HG03139 (cell line): Measurements from ENCODE around the gene CACNA1I.

ENCODE experiments used
- ATAC-seq: cut with Tn5 transposase; IDR thresholded peaks from one replicate; pipeline ENCODE4 v1.9.1; 2021; ENCODE audit not compliant: unreplicated experiment

CACNA1I gene

DNA sequence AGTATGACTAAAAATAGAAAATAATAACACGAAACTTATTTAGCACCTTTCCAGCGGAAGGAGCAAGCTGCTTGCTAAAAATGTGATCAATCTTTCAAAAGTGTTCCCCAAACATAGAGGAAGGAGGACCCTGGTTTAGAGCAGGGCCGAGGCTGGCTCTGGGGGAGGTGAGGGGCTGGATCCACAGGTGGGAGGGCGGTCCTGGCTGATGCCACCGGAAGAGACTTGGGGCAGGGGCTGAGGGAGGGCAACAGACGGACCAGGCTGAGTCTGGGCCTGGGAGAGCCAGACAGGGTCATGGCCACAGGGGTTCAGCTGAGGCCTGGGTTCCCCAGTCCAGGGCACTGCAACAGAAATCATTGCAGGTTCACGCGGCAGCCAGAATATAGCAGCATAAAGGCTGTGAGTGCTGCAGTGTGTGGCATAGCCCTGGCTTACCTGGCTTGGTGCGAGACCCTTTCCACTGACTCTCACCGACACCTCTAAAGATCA lies 143.3 kb downstream of the CACNA1I start:
- no peak for ATAC-seq

DNA sequence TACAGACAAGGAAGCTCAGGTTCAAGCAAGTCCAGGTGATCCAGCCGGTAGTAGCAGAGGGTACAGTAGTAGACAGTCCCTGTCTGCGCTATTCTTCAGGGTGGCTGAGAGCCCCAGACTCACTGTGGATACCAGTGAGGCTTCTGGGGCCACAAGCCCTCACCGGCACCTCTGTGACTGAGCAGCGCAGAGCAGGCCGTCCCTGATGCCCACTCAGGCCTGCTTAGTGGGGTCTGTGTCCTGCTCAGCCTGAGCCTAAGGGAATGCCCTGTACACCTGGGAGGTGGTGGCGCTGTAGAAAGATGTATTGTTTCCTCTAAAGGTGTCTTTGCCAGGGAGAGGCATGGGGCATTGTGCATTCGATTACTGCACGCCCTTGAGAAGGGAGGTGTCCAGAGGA lies 143.8 kb downstream of the CACNA1I start:
- ATAC-seq, result no peak

DNA sequence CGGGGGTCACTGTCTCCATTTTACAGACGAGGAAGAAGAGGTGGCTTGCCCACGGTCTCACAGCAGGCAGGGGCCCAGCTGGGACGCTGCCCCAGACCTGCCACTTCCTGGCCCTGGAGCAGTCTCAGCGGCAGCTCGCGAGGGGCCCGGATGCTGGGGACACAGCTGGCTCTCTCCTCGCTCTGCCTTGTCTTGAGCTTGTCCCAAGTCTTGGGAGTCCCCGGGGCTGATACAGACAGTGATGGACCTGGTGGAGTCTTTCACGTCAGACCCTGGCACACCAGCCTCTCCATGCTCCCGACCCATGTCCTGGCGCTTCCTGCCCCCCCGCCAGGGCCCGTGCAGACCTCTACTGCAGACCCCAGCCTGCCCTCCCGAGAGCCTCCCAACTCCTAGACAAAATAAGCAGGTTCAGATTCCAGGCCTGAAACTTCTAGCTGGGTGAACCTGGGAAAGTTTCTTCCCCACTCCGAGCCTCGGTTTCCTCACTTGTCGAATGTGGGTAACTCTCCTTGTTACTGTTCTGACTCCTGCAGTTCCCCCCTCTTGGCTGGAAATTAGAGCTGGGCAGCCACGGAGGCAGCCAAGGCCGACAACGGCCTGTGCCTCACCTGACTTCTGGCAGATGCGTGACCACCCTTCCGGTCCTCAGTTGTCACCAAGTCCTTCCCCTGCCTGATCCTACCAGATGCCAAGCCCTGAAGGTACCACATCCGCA lies 145.4 kb downstream of the CACNA1I start:
- ATAC-seq, result no peak

DNA sequence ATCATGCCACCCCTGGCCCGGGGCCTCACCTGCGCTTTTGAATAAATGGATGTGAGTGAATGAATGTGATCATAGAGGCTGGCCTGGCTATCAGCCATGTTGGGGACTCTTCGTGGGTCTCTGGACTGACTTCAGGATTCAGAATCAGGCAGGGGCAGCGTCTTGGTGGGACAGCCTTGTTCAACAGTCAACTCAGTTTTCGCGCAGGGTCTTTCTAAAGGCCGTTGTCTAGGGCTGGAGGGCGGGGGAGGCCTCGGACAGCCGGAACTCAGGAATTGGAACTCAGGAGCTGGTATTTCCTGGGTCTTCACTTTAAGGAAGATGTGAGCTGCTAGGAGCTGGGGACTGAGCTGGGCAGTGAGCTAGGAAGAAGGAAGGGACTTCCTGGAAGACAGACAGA lies 146.0 kb downstream of the CACNA1I start:
- no peak for ATAC-seq

DNA sequence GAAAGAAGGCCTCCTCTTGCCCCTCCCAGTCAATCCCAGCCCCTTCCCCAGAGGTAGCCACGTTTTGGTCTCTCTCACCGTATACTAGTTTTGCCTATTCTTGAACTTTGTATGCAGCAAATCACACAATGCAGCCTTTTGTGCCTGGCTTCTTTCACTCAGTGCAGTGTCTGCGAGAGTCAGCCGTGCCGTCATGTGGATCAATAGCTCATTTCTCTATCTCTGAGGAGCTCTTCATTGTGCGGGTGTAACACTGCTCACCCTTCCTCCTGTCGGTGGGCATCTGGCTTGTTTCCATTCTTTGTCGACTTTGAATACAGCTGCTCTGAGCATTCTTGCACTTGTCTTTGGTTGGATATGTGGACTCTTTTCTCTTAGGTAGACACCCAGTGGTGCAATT lies 146.5 kb downstream of the CACNA1I start:
- ATAC-seq, result no peak

DNA sequence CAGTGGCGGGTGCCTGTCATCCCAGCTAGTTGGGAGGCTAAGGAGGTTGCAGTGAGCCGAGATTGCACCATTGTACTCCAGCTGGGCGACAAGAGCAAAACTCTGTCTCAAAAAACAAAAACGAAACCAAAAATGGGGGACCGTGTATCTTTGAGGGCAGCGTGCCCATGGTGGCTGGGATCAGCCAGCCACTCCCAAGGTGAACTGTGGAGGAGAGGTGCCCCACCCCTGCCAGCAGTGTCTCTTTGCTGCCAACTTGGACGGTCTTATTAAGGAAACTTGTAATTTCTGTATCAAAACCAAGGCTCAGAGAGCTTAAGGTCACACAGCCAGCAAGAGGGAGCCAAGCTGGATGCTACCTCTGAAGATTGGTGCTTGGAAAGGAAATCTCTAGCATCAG lies 147.7 kb downstream of the CACNA1I start:
- ATAC-seq, result no peak

DNA sequence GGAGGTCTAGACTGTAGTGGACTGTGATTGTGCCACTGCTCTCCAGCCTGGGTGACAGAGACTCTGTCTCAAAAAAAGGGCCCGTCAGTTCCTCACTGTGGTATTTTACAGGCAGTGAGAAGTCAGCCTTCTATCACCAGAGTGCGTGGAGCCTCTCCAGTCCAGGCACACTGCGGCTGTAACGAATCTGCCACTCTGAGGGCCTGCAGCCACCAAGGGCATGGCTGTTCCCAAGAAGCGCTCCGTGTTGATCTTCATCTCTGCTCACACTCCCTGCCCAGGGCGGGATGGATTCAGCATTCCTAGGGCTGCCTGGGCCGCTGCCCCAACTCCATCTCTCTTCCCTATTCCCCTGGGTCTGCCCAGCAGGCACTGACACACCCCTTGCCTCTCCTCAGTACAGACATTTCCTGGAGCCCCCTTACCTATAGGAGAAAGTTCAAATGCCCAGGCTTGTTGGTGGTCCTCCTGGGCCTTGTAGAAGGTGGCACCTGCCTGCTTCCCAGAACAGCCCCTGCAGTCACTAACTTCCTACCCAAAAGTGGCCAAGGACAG lies 148.4 kb downstream of the CACNA1I start:
- no peak for ATAC-seq

DNA sequence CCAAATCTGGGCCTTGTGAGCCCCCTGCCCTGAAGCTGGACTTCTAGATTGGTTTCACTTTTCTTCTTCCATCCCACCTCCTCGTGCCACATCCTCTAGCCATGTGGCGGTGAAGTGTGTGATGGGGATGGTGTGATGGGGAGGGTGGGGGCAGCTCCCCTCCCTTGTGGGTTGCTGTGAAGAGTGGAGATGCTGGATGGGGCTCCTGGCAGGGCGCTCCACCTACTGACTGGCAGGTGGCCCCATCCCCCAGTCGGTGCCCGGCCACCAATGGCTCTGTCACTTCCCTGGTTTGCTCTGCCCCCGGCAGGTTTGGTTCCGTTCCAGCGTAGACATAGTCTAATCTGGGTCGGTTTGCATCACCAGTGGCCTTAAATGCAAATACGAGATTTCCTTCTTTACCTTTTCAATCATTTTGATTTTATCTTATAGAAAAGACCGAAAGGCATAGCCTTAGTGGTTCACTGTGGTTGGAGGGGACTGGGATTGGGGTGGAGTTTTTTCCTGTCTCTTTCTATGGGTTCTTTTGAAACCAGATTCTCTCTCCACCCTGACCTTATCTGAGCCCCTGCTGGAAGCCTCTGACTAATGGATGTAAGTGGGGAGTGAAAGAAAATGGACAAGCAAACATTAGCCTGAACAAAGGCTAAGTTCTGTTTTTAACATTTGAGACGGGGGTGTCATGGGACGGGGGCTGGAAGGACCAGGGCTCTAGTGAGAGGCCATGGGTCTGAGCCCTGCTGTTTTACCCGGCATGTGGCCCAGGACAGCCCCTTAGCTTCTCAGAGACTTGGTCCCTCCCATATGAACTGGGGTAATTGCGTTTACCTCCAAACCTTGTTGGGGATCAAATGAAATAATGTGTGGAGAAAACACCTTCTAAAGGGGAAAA lies 149.3 kb downstream of the CACNA1I start:
- no peak for ATAC-seq

DNA sequence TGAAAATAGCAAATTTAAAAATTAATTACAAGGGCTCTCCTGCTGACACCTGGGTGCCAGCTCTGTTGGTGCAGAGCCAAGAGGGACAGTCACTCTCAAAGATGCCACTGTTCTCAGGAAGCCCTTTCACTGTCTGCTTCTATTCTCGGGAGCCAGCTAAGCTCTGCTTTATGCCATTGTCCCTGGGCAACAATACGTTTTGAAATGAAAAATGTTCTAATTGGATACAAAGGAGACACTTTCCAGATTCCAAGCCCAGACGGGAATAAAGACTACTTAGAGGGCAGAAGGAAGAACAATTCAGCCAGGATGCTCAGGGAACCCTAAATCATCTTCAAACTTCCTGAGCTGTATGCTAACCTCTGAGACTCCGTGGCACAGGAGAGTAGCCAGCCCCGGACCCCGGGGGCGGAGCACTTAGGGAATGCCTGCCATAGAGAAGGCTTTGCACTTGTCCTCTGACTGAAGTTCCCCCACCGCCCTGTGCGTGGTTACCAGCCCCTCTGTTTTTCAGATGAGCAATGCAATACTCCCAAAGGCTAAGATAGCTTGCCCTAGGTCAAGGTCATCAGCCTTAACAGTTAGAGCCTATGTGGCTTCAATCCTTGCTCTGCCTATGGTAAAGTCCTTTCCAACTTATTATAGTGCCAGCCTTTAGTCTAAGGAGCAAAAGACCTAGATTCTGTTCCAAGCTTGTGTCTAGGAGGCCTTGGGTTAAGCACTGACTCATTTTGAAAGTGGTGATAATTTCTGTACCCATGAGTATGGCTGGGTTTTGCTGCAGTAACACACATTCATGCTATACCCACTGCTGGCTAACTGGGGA lies 150.9 kb downstream of the CACNA1I start:
- ATAC-seq, result no peak

DNA sequence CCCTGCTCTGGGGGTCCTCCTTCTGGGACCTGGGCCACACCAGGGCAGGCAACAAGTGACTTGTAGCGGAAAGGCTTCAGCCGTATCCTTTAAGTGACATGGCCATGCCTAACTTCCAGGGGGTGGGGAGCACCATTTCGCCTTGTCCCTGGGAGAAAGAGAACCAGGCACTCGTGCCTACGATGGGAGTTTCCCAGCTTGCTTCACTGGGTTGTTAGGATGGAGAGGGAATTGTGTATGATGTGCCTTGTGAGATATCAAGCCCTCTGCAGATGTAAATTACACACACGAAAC lies 151.4 kb downstream of the CACNA1I start:
- ATAC-seq, result no peak

DNA sequence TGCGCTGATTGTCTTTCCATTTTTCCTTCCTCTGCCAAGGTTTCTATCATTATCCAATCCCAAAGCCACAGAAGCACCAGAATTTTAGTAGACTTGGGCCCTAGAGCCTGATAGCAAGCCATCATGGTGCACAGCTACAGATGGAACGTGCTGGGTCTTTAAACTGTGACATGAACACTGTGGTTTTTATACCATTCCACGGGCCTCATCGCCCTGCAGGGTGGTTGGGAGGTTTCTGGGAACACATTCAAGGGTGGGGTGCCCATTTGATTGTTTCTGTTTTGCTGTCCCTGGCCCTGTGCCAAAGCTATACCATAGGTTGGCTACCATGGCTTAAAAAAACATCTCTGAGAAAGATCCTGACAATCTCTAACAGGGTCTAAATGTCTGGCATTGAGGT lies 151.9 kb downstream of the CACNA1I start:
- no peak for ATAC-seq

DNA sequence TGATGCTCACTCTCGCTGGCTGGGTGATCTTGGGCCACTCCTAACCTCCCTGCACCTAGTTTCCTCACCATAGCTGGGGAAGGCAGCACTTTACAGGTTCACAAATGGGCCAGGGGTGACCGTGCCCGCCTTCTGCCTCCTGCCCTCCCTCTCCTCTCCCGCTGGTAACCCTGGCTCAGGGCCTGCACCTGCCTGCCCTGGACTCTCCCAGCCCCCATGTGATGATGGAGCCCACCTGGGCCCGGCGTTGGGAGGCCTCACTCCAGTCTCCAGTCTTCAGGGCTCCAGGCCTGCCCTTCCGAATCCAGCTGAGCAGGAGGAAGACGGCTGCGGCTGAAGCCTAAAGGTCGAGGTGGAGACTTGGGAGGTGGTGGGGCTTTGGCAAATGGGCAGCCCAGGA lies 152.9 kb downstream of the CACNA1I start:
- ATAC-seq, result no peak

DNA sequence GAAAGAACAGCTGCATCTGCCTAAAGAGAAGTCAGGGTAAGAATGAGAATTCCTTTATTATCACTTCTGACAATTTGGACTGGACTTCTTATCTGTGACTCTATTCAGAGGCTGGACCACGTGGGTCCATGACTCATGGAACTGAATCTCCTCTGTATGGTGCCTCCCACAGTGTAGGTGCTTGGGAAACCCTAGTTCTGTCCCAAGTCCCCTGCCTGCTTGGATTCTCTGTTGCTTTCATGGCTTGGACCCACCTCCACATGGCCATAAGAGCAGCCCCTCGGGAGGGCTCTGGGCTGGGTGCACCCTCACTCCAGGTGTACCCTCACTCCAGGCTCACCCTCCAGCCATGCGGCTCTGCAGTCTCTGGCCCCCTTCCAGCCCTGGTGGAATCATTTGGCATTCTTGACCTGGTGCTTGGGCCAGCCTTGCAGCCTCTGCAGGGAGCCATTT lies 153.4 kb downstream of the CACNA1I start:
- ATAC-seq, result no peak

DNA sequence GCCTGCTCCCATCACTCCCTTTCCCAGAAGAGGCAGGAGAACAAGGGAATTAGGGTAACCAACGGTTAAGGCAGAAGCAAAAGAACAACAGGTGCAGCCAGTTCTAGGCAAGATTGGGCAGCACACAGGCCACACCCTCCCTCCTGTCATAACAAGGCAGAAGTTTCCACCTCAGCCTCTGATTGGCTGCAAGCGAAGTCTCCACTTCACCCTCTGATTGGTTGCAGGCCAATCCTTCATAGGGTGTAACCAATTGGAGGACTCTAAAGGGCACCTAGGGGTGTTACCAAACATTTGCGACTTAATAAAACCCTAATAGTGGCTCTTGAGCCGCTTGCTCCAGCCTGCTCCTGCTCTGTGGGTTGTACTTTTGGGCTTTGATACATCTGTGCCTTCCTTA lies 153.8 kb downstream of the CACNA1I start:
- ATAC-seq, result no peak

DNA sequence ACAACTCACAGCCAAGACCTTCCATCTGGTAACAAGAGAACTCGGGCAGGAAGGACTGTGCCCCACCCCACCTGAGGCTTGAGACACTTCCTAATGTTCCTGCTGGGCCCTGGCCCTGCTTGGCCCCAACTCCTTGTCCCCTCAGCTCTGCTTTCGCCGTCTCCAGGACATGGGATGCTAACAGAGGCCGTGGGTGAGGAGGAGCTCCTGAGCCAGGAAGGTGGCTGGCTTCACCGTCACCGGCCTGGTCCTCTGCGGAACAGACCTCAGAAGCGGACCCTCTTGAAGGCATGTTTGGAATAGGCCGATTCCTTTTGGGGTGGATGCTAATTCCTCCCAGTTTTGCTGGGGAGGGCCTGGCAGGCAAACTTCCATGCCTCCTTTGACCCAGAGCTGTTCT lies 154.3 kb downstream of the CACNA1I start:
- no peak for ATAC-seq

DNA sequence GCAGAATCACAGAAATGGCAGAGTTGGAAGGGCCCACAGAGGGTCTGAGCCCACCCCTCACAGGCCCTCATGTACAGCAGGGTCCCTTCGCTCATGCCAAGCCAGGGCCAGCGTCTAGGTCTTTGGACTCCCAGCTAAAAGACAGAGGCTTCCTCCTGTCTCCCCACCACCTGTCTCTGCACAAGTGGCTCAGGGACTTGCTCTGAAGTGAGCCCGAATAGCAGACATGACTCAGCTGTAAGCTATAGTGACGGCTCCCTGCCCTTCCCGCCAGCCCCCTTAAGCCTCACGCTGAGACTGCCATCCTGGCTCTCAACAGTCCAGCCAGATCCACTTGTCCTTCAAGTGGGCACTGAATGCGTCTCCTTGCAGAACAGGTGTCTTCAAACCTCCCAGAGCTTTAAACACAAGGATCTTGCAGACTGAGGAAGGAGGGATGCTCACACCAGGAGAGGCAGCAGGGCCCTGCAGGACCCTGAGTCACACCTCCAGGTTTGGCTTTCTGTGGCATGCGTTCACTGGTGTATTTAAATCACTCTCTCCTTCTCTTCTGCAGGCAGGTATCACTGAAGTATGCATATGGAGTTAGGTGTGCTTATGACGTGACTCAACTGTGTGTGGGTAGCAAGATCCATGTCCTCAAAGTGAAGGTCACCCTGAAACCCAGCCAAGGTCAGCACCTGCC lies 154.9 kb downstream of the CACNA1I start:
- no peak for ATAC-seq

DNA sequence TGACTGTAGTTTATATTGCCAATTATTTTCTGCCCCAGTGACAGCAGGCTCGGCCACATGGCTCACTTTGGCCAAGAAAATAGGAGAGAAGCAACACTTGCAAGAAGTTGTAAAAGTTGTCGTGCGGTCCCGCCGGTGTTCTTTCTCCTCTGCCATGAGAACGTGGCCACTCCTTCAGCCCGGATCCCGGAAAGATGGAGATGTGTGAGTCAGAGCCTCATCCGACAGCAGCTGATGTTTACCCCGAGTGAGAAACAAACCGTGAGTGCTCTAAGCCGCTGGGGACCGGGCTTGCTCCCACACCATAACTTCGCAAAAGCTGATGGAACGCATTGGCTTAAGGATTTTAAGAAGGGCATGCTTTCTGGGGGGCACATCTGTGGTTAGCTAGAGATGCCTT lies 157.0 kb downstream of the CACNA1I start:
- no peak for ATAC-seq

DNA sequence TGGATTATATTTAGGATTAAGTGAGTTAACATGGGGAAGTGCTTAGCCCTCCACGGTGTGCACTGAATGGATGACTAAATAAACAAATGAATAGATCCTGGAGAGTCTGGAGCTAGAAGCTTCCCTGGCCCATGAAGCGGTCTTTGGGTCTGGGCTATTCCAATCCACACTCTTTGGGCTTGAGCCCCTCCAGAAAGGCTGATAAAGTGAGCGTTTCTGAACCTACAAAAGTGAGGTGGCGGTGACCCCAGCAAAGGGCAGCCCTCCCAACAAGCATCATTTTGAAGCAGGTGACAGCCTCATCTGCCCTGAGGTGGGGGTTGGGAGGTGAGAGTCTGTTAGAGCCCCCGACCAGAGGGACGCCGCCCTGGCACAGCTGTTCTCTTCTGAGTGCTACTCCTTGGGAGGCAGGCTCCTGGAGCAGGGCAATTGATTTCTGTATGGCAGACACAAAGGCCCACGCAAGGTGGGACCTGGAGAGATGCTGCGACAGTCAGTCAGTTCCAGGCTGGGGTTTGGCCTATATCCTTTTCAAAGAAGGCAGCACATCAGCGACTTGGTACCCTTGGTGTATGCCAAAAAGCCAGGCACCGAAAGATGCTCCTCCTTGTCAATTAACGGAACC lies 157.8 kb downstream of the CACNA1I start:
- ATAC-seq, result no peak

DNA sequence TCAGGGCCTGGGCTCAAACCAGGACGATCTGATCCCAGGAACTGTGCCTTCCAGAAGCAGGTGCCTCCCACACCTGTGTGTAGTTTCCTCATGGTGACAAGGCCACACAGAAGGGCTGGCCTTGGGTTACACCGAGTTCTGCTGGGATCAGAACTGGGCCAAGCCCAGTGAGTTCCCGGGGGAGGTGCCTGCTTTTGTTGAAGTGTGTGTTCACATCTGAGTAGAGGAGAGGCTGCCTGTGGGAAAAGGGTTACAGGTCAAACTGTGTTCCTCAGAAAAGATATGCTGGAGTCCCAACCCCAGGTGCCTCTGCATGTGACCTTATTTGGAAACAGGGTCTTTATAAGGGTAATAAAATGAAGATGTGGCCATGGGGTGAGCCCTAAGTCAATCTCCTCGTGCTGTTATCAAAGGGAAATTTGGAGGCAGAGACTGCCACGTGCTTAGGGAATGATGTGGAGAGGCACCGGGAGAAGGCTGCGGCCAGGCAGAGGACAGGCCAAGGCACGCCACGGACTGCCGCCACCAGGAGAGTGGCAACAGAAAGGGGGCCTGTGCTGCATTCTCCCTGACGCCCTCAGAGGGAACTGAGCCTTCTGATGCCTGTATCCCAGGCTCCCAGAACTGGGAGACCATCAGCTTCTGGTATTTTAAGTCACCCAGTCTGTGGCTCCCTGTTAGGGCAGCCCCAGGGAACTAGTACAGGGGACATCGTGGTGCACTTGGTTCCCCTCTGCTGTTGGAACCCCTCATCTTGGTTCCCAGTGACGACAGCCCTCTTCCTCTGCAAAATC lies 158.8 kb downstream of the CACNA1I start:
- ATAC-seq, result no peak
